IMR-90 (cell line): Measurements from ENCODE around the gene GUCD1. TPM values are rescaled to one million over a fixed set of nuclear protein-coding genes. Genes with fewer than 3 reads are reported as not detected.
"Not testable (repeated sequence)": the region's sequence is repeated elsewhere in the genome, so short reads cannot be mapped to it uniquely, and the experiment has no call there.

Source experiments
- ATAC-seq: fragments of 200-7000 bp; cut with Tn5 transposase; 2 replicates; pipeline ENCODE4 v1.9.1; 2020; ENCODE audit warnings: low read depth, mild to moderate bottlenecking, moderate library complexity
- BruUV-seq: library from RNA; stranded (reverse); fragments of 400-500 nt; replicated peaks from 2 replicates; lab custom pipeline; 2021; lab: Mats Ljungman, UMichigan
- CTCF ChIA-PET: fragments of 300-600 bp; formaldehyde crosslinking; extraction: SDS; loops from one replicate; lab custom pipeline; 2021; ENCODE audit warnings: antibody characterized with exemption; lab: Yijun Ruan, JAX
- POLR2A ChIA-PET: fragments of 300-600 bp; sonication (Branson Sonifier 250); formaldehyde crosslinking; loops from one replicate; lab custom pipeline; 2022; ENCODE audit warnings: antibody characterized with exemption; ENCODE audit not compliant: unreplicated experiment; lab: Charles Lee
- DNase-seq: peaks from one replicate; pipeline ENCODE4 v3.0.0; 2013
- H2AFZ ChIP-seq: replicated peaks from 2 replicates; pipeline ENCODE3; 2013; ENCODE audit warnings: low read length, mild to moderate bottlenecking; ENCODE audit not compliant: poor library complexity
- H2AK5ac ChIP-seq: 2 replicates; pipeline ENCODE4 v1.6.1; 2013; ENCODE audit warnings: low read depth, low read length, inconsistent platforms
- H2AK9ac ChIP-seq: replicated peaks from 2 replicates; pipeline ENCODE3; 2013; ENCODE audit warnings: mild to moderate bottlenecking, low read depth, low read length, moderate library complexity; ENCODE audit not compliant: poor library complexity
- H2BK120ac ChIP-seq: 2 replicates; pipeline ENCODE4 v1.6.1; 2013; ENCODE audit warnings: low read depth, low read length, inconsistent platforms
- H2BK15ac ChIP-seq: 3 replicates; pipeline ENCODE4 v1.6.1; 2013; ENCODE audit warnings: low read depth, low read length, inconsistent platforms
- H2BK20ac ChIP-seq: 2 replicates; pipeline ENCODE4 v1.6.1; 2013; ENCODE audit warnings: low read depth, mild to moderate bottlenecking, inconsistent platforms, low read length, moderate library complexity
- H2BK5ac ChIP-seq: 2 replicates; pipeline ENCODE4 v1.6.1; 2013; ENCODE audit warnings: mild to moderate bottlenecking, low read depth, low read length, inconsistent platforms; ENCODE audit not compliant: poor library complexity, severe bottlenecking
- H3K14ac ChIP-seq: replicated peaks from 2 replicates; pipeline ENCODE4 v1.6.1; 2013; ENCODE audit warnings: low read depth, low read length, inconsistent platforms
- H3K18ac ChIP-seq: 2 replicates; pipeline ENCODE4 v1.6.1; 2013; ENCODE audit warnings: low read depth, low read length, control low read depth
- H3K23ac ChIP-seq: 2 replicates; pipeline ENCODE4 v1.6.1; 2013; ENCODE audit warnings: low read depth, low read length, inconsistent platforms
- H3K27ac ChIP-seq: 2 replicates; pipeline ENCODE4 v1.5.1; 2013; ENCODE audit warnings: mild to moderate bottlenecking, control low read depth, low read length; ENCODE audit not compliant: insufficient read depth
- H3K27me3 ChIP-seq: 2 replicates; pipeline ENCODE4 v1.6.1; 2013; ENCODE audit warnings: low read length; ENCODE audit not compliant: control insufficient read depth, insufficient read depth
- H3K36me3 ChIP-seq: 2 replicates; pipeline ENCODE4 v1.6.1; 2013; ENCODE audit warnings: low read length, mixed read lengths; ENCODE audit not compliant: control insufficient read depth, insufficient read depth
- H3K4ac ChIP-seq: 2 replicates; pipeline ENCODE4 v1.6.1; 2013; ENCODE audit warnings: low read depth, low read length, inconsistent platforms
- H3K4me1 ChIP-seq: 2 replicates; pipeline ENCODE4 v1.6.1; 2013; ENCODE audit warnings: low read length, mixed read lengths; ENCODE audit not compliant: control insufficient read depth, insufficient read depth
- H3K4me2 ChIP-seq: 2 replicates; pipeline ENCODE4 v1.6.1; 2013; ENCODE audit warnings: low read depth, mild to moderate bottlenecking, control low read depth, low read length, moderate library complexity
- H3K4me3 ChIP-seq: 2 replicates; pipeline ENCODE4 v1.5.1; 2013; ENCODE audit warnings: low read depth, mild to moderate bottlenecking, control low read depth, low read length, moderate library complexity; ENCODE audit not compliant: insufficient read depth
- H3K56ac ChIP-seq: 2 replicates; pipeline ENCODE4 v1.6.1; 2013; ENCODE audit warnings: low read length, inconsistent platforms; ENCODE audit not compliant: insufficient read depth; ENCODE audit errors: extremely low read depth
- H3K79me1 ChIP-seq, 2 experiments: 2 replicates each; pipeline ENCODE4 v1.6.1; 2013; ENCODE audit warnings: low read length in 2 of 2, inconsistent platforms in 1 of 2, low read depth in 1 of 2
- H3K9ac ChIP-seq: 2 replicates; pipeline ENCODE4 v1.6.1; 2013; ENCODE audit warnings: low read depth, low read length, control low read depth
- H3K9me1 ChIP-seq: 2 replicates; pipeline ENCODE4 v1.6.1; 2013; ENCODE audit warnings: low read length, inconsistent platforms; ENCODE audit not compliant: insufficient read depth
- H3K9me3 ChIP-seq: 2 replicates; pipeline ENCODE4 v1.6.1; 2013; ENCODE audit warnings: low read length; ENCODE audit not compliant: control insufficient read depth, insufficient read depth
- H4K20me1 ChIP-seq: 2 replicates; pipeline ENCODE4 v1.6.1; 2013; ENCODE audit warnings: low read length, inconsistent platforms; ENCODE audit not compliant: insufficient read depth
- H4K5ac ChIP-seq: 2 replicates; pipeline ENCODE4 v1.6.1; 2013; ENCODE audit warnings: mild to moderate bottlenecking, low read depth, low read length, control low read depth
- H4K8ac ChIP-seq, 2 experiments: 2 replicates each; pipeline ENCODE4 v1.6.1; 2013; ENCODE audit warnings: low read depth in 2 of 2, low read length in 2 of 2, control low read depth in 1 of 2, inconsistent platforms in 1 of 2
- H4K91ac ChIP-seq: 2 replicates; pipeline ENCODE4 v1.6.1; 2013; ENCODE audit warnings: low read depth, low read length, inconsistent platforms; ENCODE audit not compliant: insufficient read depth
- WGBS, 2 experiments: methylation state at CpG; one replicate each; pipeline versions ENCODE4 v1.1.5 to v1.1.7; 2013; ENCODE audit warnings: missing lambda C conversion rate in 2 of 2; ENCODE audit not compliant: insufficient read length in 1 of 2; ENCODE audit errors: extremely low coverage in 2 of 2; 5-methylcytosine and 5-hydroxymethylcytosine counted together
- dilution Hi-C: fragments of 300-500 bp; cut with HindIII; formaldehyde crosslinking; loops from one replicate; pipeline ENCODE4 v1.14.3; 2018; ENCODE audit warnings: low sequenced_read_pairs; ENCODE audit not compliant: unreplicated experiment
- in situ Hi-C: fragments of 300-500 bp; cut with MboI; formaldehyde crosslinking; loops from 3 replicates; pipeline ENCODE4 v1.14.3; 2019; ENCODE audit warnings: low sequenced_read_pairs, inconsistent platforms, mixed read lengths
- intact Hi-C: fragments of 100-400 bp; cut with micrococcal nuclease; formaldehyde crosslinking; loops from 2 replicates; pipeline ENCODE4 v1.10.0; 2022
- polyA plus RNA-seq, 3 experiments: library from polyadenylated mRNA; depleted of rRNA; stranded (reverse); fragments of >200 nt; gene quantifications; 2 replicates each; pipeline ENCODE4 v1.2.3, GENCODE V29; 2012; ENCODE audit warnings: low replicate concordance in 1 of 3
- total RNA-seq: library from RNA; depleted of rRNA; stranded (reverse); fragments of >200 nt; gene quantifications from 2 replicates; pipeline ENCODE4 v1.2.3, GENCODE V29; 2012

The GUCD1 gene
- total and polyA plus RNA-seq, 2 of the 4 experiments (the other 2 are of a cell fraction) = 97.6 to 143 TPM

GRCh38 chr22:24602105-24602749, 47.3 kb upstream of the GUCD1 start:
- H2AK5ac ChIP-seq, H3K4me2 ChIP-seq, BruUV-seq, H4K5ac ChIP-seq, DNase-seq, intact Hi-C loops, H3K27ac ChIP-seq, H2BK120ac ChIP-seq, POLR2A ChIA-PET, H3K23ac ChIP-seq, H3K18ac ChIP-seq, H3K79me1 ChIP-seq, H4K8ac ChIP-seq, H2BK20ac ChIP-seq, H2BK5ac ChIP-seq, H3K9ac ChIP-seq, H3K36me3 ChIP-seq, CTCF ChIA-PET, H4K20me1 ChIP-seq, H4K91ac ChIP-seq, H3K4me3 ChIP-seq, in situ Hi-C loops, H3K9me3 ChIP-seq, dilution Hi-C loops, H3K56ac ChIP-seq, H2BK15ac ChIP-seq, ATAC-seq, H2AK9ac ChIP-seq, H3K27me3 ChIP-seq, H3K9me1 ChIP-seq, H3K14ac ChIP-seq, H3K4me1 ChIP-seq, H3K4ac ChIP-seq, H2AFZ ChIP-seq: not testable (repeated sequence)
- WGBS, 2 experiments = 87% methylated on average over 5 of the region's 11 CpGs; no CpG with 5 or more reads in 1 of the 2 experiments
